PC-3 (cell line): Measurements from ENCODE around the gene PLEKHG4.

Experiments used
- EZH2 ChIP-seq: fragments of 300-600 bp; sonication (generic); IDR thresholded peaks from one replicate; pipeline ENCODE4 v1.6.1; 2017; ENCODE audit warnings: antibody characterized with exemption, mild to moderate bottlenecking, low read length; ENCODE audit not compliant: unreplicated experiment
- EZH2phosphoT487 ChIP-seq: fragments of 300-600 bp; sonication (generic); IDR thresholded peaks from 2 replicates; pipeline ENCODE4 v1.6.1; 2018; ENCODE audit warnings: mild to moderate bottlenecking, antibody characterized with exemption, low read length, borderline replicate concordance
- TF ChIP-seq, protein P1 (sequence below): fragments of 300-600 bp; sonication (generic); conservative IDR thresholded peaks from 2 replicates; pipeline ENCODE4 v1.5.1; 2017; ENCODE audit warnings: antibody characterized with exemption, low read depth, mild to moderate bottlenecking, low read length

DNA sequence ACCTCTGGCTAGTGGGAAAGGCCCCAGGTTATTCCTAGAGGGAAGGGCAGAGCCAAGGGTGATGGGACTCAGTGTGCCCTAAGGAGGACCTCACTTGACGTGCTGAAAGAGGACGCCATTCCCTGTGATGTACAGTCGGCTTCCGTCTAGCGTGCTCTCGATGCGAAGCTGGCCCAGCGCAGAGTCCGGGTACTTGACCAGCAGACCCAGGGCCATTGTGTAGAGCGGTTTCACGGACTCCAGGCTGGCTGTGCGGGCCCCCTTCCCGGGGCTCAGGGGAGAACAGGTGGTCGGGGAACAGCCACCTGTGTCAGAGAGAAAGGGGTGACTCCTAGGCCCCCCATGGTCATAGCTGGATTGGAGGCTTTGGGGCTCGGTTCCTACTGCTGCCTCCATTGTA, 19.9 kb downstream of the PLEKHG4 start:
- TF ChIP-seq, protein P1, sequence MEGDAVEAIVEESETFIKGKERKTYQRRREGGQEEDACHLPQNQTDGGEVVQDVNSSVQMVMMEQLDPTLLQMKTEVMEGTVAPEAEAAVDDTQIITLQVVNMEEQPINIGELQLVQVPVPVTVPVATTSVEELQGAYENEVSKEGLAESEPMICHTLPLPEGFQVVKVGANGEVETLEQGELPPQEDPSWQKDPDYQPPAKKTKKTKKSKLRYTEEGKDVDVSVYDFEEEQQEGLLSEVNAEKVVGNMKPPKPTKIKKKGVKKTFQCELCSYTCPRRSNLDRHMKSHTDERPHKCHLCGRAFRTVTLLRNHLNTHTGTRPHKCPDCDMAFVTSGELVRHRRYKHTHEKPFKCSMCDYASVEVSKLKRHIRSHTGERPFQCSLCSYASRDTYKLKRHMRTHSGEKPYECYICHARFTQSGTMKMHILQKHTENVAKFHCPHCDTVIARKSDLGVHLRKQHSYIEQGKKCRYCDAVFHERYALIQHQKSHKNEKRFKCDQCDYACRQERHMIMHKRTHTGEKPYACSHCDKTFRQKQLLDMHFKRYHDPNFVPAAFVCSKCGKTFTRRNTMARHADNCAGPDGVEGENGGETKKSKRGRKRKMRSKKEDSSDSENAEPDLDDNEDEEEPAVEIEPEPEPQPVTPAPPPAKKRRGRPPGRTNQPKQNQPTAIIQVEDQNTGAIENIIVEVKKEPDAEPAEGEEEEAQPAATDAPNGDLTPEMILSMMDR: no peak
- TF ChIP-seq EZH2phosphoT487 (no peak), EZH2 (no peak)
